Activated T-helper 9 cell treated with anti-CD3 and anti-CD28 coated beads, Interleukin-2, amount 50 U/mL, for 16 hours (primary cell): ENCODE measurements around the gene ABHD6.
"Not testable (repeated sequence)": the region's sequence is repeated elsewhere in the genome, so short reads cannot be mapped to it uniquely, and the experiment has no call there.

ENCODE experiments used
- DNase-seq: peaks from one replicate; pipeline ENCODE4 v3.0.0-alpha.2; 2020; ENCODE audit warnings: low read depth

The ABHD6 gene

DNA sequence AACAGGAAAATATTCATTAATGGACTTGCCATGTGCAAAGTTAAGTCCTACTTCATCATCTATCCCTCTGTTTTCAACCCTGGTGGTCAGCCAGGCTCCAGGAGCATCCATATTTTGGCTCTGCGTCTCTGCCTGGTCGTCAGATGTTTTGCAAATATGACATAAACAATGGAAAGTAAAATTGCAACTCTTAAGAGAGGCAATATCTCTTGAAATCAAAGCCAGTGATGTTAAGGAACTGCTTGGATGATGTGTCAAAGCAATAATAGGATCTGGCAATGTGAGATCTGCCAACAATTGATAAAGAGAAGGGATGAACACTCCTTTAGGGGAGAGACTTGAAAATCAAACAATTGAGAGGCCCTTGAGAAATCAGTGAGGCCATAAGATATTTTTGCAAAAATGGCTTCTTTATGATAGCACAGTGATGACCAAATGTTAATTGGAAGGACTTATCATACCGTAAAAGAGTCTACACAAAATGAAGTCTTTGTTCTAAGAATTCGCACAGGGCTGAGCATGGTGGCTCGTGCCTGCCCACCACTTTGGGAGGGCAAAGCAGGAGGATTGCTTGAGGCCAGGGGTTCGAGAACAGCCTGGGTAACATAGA is 6.5 kb downstream of the ABHD6 start:
- no peak for DNase-seq

DNA sequence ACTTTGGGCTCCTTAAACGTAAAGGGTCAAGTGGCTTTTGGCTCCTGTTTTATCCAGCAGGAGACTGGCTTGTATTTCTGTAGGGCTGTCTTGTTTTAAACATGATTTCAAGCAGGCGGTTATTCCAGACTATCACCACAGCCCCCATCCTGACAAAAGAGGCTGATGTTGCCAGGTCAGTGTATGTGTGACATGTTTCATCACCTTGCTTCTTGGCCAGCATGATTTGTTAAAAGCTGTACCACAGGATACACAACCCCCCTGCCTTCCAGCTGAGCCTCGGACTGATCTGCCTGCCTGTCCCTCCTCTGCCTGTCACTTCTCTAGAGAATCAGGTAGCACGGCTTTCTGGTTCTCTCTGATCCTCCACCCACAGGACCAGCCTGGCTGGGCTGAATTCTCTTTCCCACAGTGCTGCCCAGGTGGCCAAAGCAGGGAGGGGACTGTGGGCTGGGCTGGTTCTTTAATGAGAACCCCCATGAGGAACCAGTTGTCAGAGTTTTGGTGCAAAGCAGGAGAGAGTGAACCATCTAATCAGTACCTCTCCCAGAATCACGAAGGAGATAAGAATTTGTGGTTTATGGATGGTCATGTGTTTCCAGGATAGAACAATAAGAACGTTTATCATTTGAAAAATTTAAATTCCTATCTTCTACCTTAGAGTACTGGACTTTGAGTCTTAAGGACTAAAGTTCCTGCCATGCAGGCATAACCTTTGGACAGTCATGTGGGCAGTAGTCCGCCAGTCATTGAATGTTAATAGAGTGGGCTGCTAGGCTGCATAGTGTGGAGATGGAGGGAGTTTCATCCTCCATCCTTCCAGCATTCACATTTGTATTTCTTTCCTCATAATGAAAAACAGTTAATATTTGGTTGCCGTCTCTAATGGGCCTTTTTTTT is 8.8 kb downstream of the ABHD6 start:
- no peak for DNase-seq

DNA sequence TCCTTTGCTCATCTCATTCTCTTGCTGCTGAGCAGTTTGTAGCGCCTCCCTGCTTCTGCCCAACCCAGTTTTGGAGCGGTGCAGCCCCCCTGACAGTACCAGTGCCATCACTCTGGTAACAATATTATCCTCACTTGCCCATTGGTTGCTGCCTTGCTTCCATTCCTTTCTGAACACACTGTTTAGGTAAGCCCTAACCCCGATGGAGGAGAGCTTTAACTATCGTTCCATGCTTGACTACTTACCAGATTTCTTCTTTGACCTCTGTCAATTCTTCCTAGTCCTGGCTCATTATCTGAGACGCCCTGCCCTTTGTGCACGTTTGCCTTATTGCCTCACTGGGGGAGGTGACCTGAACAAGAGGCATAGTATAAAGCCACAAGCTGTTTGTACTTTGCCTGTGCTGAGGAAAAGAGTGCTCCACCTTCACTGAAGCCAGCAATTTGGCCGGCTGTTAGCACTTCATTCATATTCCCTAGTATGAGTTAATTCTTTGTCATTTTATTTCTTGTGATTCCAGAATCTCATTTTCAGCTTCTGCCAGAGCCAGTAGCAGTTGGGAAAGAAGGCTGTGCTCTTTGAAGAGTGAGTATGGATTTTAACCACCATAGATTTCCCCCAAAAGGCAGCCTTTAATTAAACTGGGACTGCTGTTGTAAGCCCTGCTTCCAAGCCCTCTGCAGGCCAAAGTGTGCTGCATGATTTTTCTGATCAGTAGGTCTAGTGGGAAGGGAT is 11.9 kb downstream of the ABHD6 start:
- no peak for DNase-seq

- no peak for DNase-seq
Observed at GRCh38 chr3:58250093-58250707, 12.6 kb downstream of the ABHD6 start.

GRCh38 chr3:58251631-58252035 is 14.0 kb downstream of the ABHD6 start:
- DNase-seq, result no peak

DNA sequence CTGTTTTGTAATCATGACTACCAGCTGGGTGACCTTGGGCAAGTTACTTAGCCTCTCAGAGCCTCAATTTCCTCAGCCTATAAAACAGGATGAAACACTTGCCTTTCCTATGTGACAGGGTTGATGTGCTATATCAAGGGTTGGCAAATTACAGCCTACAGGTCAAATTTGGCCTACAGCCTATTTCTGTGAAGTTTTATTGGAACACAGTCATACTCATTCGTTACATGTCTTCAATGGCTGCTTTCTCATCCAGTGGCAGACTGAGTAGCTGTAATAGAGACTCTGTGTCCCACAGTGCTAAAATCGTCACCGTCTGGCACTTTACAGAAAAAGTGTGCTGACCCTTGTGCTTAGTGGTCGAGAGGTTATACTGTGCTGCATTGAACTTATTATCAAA is 16.6 kb downstream of the ABHD6 start:
- no peak for DNase-seq

- no peak for DNase-seq
Observed at GRCh38 chr3:58256061-58256460, 18.5 kb downstream of the ABHD6 start.

GRCh38 chr3:58256511-58256910 is 18.9 kb downstream of the ABHD6 start:
- DNase-seq, result no peak

- DNase-seq, result no peak
Observed at GRCh38 chr3:58258392-58259055, 20.9 kb downstream of the ABHD6 start.

- DNase-seq, result no peak
Observed at GRCh38 chr3:58260261-58260731, 22.7 kb downstream of the ABHD6 start.

- no peak for DNase-seq
Observed at GRCh38 chr3:58260733-58261132, 23.1 kb downstream of the ABHD6 start.

- DNase-seq, result no peak
Observed at GRCh38 chr3:58261954-58262666, 24.5 kb downstream of the ABHD6 start.

- DNase-seq, result no peak
Observed at GRCh38 chr3:58266577-58266976, 29.0 kb downstream of the ABHD6 start.

DNA sequence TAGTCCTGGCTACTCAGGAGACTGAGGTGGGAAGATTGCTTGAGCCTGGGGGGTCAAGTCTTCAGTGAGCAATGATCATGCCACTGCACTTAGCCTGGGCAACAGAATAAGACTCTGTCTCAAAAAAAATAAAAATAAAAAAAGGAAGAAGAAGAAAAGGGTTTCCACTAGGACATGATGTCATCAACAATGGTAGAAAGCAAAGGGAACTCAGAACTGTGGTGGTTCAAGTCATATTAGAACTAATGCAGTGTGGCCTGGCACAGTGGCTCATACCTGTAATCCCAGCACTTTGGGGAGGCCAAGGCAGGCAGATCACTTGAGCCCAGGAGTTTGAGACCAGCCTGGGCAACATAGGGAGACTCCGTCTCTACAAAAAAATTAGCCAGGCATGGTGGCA is 30.0 kb downstream of the ABHD6 start:
- not testable (repeated sequence) for DNase-seq

DNA sequence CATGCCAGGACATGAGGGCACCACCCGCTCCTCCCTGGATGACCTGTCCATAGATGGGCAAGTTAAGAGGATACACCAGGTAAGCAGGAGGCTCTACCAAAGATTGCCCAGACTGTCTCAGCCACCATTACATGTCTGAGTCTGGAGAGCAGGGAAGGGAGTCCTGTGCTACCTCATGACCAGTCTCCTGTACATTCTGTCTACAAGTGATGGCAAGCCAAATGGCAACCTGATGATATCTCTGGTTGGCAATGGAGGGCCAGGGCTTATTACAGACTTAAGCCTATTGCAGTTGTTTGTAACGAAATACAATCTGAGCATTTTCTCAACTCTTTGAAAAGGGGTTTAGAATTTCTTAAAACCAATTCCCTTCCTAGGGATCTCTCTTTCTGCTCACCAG is 31.8 kb downstream of the ABHD6 start:
- no peak for DNase-seq

DNA sequence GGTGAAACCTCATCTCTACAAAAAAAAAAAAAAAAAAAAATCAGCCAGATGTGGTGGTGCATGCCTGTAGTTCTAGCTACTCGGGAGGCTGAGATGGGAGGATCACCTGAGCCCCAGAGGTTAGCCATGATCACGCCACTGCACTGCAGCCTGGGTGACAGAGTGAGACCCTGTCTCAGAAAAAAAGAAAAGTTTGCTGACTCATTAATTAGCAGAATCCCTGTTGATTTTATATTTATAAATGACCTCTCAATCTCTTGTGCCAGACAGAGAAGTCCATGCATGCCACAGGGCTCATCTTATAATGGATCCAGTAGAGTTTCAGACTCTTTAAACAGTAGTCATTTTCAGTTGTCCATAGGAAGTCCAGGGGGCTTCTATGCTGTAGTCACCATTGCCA is 32.9 kb downstream of the ABHD6 start:
- DNase-seq, result no peak

DNA sequence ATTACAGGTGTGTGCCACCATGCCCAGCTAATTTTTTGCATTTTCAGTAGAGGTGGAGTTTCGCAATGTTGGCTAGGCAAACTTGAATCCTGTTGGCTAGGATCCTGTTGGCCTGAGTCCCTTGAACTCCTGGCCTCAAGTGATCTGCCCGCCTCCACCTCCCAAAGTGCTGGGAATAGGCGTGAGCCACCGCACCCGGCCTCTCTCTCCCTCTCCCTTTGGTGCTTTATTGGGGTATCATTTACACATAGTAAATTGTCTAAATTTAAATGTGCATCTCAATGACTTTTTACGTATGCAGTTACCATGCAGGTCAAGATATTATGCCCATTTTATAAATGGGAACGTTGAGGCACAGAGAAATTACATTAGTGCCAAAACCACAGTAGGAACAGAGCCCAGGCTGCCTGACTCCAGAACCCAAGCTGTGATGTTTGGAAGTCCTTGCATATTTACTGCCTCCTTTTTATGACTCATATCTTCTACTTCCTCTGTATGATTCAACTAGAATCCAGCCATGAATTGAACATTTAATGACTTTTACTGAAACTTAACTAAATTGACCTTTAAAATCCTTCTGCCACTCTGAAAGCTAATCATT is 34.4 kb downstream of the ABHD6 start:
- no peak for DNase-seq

- no peak for DNase-seq
Observed at GRCh38 chr3:58272891-58273290, 35.3 kb downstream of the ABHD6 start.

DNA sequence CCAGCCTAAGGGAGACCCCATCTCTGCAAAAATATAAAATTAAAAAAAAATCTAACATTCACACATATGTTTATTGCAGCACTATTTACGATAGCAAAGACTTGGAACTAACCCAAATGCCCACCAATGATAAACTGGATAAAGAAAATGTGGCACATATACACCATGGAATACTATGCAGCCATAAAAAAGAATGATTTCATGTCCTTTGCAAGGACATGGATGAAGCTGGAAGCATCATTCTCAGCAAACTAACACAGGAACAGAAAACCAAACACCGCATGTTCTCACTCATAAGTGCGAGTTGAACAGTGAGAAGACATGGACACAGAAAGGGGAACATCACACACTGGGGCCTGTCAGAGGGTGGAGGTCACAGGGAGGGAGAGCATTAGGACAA is 35.8 kb downstream of the ABHD6 start:
- not testable (repeated sequence) for DNase-seq

GRCh38 chr3:58274027-58274614 is 36.5 kb downstream of the ABHD6 start:
- no peak for DNase-seq
